ENCODE data around the gene TPI1.

DNA sequence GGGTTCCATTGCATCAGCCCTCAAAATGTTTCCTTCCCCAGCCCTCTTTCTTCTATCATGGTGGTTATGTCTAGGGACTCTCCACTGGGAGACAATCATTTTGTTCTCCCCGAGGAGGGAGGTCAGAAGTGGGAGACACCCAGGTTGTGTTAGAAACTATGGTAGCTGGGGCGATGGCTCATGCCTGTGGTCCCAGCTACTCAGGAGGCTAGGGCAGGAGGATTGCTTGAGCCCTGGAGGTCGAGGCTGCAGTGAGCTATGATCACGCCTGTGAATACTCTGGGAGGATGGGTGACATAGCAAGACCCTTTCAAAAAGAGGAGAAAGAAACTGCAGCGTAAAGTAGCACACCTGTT is 24.3 kb downstream of the TPI1 start:
- TF ChIP-seq, protein P1, sequence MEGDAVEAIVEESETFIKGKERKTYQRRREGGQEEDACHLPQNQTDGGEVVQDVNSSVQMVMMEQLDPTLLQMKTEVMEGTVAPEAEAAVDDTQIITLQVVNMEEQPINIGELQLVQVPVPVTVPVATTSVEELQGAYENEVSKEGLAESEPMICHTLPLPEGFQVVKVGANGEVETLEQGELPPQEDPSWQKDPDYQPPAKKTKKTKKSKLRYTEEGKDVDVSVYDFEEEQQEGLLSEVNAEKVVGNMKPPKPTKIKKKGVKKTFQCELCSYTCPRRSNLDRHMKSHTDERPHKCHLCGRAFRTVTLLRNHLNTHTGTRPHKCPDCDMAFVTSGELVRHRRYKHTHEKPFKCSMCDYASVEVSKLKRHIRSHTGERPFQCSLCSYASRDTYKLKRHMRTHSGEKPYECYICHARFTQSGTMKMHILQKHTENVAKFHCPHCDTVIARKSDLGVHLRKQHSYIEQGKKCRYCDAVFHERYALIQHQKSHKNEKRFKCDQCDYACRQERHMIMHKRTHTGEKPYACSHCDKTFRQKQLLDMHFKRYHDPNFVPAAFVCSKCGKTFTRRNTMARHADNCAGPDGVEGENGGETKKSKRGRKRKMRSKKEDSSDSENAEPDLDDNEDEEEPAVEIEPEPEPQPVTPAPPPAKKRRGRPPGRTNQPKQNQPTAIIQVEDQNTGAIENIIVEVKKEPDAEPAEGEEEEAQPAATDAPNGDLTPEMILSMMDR (IDR thresholded peaks at IDR 0.05): no peak
- no peak for TF ChIP-seq POLR2A (IDR thresholded peaks at IDR 0.05)

Measured in lower leg skin (tissue), 3 donors.